ENCODE measurements around the gene HDAC4.

Gene HDAC4

DNA sequence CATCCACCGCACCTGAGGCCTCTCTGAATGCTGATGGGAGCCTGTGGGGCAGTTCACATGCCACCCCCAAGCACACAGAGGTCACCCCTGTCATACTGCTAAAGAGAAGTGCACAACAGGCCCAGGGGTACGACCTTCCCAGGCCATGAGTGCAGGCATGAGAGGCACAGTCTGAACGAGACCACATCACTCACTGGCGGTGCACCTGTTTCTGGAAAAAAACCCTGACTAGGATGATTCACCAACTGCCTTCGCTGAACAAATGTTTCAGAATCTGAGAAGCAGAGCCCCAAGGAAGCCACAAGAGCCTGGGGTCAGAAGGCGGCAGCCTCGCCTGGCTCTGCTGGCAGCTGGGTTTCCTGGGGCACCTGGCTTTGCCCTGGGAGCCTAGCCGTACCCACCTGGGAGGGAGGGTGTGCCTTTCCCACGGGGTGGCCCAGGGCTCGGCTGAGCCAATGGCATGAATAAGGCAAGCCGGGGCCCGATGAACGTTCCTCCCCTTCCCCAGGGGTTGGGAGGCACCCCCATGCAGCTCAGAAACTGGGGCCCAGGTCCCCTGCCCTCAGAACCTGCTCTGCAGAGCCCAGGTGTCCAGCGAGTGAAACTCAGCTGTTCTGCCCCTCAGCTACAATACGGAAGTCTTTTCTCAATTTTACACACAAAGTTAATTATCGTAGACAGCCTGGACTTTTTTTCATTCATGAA is 73.8 kb downstream of the HDAC4 start:
- no peak for DNase-seq

DNA sequence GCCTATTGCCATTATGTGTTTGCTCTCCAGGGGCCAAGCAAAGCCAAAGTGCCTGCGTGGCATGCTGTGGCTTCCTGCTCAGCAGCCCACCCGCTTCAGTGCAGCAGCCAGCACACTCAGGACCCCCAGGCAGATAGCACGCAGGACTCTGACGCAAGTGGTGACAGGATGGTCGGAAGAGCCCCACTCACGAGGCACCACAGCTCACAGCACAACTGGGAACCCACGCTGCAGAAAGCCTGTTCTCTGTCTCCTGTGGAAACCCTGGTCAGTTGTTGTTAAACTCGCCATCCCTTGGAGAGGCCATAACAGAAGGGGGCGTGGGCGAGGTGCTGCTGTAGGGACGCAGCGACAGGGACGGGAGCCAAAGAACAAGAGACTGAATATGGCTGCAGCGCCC is 76.4 kb downstream of the HDAC4 start:
- no peak for DNase-seq

DNA sequence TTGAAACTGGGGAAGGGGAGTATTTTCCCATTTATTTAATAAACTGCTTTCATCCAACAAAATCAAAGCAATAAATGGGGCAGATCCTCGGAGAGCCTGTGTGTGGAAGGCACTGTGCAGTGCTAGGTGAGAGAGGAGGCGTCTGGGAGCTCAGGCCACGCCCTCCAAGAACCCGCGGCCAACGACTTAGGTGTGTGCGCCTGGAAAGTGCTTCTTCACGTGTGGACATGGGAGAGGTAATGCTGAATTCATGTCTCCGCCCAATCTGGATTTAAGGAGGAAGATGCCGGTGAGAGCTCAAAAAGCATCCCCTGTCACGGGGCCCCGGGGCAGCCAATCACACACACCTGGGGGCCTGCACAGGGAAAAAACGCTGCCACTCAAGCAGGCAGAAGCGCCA is 77.4 kb downstream of the HDAC4 start:
- no peak for DNase-seq

DNA sequence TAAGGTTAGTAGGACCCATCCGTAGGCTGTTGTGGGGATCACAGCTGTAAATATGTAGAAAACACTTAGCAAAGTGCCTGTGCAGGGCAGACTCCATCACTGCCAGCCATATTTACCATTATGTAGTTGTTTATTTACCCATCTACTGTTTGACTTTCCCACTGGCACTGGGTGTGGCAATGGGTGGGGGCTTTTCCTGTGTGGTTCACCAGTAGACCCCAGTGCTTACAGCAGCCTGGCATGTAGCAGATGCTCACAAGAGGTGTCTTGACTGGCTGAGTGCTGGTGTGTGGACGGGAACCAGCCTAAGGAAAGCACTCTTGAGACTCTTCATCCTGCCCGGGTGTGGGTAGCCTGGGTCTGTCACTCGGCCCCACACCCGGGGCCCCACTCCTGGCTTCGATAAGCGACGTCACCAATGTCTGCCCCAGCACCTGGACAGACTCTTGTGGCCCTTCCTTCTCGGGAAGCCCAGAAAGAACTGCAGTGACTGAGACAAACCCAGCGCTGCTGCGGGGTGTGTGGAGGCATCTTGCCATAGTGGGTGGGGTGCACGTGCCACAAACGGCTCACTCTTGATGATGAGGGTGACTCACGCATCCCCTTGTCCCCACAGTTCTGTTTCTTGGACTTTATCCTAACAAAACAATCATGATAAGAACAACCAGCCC is 78.3 kb downstream of the HDAC4 start:
- no peak for DNase-seq

DNA sequence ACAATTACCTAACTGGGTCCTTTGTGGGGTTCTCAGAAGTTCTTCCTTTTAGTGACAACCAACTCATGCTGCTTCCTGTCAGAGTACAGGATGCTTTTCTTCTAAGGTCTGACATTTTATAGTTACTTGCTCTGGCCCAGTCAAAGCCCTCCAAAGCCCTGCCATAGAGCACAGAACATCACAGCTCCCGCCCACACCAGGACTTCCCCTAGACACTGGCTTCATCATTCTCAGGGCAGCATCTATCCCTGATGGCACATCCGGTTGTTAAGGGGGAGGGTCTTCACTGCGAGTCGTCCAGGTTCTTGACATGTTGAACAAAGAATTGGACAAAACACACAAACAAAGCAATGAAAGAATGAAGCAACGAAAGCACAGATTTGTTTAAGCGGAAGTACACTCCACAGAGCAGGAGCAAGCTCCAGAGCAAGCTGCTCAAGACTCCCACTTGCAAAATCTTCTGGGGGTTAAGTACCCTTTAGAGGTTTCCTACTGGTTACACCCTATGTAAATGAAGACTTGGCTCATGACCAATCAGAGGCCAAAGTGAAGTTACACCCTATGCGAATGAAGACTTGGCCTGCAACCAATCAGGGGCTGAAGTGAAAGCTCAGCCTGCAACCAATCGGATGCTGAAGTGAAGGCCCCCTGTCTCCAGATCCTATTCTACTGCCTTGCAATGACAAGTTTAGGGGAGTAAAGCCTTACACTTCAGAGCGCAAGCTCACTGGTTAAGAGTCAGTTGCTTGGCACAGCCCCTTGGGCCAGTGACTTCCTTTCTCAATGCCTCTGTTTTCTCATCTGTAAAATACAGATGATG is 79.0 kb downstream of the HDAC4 start:
- DNase-seq = no peak

DNA sequence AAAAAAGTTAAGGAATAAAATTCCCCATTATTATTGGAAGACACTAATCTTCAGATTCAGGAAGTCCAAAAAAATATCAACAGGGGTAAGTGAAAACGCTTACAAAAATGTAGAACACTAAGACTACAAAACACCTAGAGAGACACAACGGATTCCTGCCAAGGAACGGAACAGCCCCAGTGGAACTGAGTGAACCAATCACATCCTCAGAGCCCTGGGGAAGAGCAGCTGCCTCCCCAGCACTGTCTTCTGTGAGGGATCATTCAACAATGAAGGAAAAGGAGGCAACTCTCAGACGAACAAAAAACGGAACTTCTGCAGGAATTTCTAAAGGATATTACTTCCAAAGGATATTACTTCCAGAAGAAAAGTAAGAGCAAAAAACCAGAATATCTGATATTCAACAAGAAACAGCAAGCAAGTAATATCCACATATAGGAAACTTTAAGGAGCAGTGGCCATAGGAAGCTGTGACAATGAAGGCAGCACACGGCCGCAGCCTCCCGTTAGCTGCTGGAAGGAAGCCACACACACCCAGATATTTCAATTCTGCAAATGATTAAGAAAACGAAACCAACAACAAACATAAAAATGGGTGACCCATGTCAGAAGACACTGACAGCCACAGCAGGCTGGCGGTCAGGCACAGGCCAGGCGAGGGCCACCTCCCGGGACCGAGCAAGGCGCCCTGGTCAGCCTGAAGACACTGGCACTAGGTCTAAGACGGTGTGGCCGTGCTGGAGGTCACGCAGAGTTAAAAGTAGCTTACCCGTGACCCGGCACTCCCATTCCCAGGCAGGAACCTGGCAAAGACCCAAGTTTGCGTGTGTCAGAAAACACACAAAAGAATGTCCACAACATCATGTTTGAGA is 81.8 kb downstream of the HDAC4 start:
- DNase-seq = no peak

DNA sequence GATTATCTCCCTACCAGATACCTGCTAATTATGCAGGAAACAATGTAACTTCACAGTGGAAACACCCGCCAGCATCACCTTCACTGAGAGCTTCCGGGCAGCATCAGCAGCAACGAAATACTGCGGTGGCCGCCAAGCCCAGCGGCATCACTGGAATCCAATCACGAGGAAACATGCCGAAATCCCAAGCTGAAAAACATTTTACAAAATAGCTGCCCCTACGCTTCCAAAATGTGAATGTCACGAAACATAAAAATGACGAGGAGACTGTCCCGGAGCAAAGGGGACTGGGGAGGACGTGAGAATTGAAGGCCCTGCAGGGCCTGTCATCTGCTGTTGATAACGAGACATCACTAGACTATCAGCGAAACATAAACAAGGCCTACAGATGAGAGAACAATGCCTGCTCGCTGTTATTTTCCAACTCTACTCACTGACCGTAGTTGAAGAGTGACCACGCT is 82.6 kb downstream of the HDAC4 start:
- DNase-seq = peak in 1 of 2 donors; percentile 66

DNA sequence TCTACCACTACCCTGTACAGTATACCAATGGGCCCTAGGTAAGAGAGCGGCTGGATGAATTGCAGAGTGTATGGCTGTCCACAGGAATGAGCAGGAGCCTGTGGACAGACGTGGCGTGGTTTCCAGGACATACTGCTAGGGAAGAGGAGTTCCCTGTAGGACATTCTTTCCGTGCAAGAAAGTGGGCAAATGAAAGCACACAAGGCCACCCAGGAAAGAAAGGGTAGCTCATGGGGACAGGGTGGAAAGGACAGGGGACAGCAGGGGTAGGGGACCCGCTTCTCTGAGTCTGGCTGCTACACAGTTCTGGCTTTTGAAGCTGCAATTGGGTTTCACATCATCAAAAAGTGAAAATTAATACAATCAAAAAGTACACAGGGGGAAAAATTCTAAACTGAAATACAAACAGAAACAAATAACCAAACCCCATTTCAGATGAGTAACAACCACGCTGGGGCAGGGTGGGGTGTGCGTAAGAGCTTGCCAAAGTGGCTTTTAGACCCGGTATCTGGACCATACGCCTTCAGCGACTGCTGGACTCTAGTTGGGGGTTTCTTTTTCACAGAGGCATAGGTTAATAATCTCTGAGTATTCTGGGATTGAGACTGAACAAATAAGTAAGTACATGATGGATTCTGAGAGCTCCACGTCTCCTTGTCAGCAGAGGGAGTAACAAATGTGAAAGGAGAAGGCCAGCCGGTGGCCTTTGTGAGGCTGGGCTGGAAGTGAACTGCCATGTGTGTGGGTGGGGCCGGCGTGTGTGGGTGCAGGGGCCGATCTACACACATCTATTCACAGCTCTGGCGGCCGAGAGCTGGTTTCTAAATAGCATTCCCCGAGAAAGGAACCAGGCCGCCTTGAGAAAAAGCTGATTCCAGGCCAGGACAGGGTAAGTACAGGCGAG is 84.0 kb downstream of the HDAC4 start:
- DNase-seq = peak; percentile 45 to 50

DNA sequence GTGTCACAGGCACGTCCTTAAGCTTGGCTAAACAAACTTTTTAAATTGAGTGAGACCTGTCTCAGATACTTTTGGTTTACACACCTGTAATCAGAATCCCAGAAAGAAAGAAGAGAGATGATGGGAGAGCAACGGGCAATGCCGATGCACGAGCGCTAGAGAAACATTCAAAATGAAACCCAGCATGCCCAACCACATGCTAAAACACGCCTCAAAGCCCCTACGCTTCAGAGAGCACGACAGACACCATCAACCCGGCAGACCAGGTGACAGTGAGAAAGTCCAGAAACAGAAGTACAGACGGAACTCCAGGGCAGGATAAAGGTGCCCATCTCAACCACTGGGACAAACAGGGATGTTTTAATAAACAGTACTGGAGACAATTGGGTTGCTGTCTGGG is 85.5 kb downstream of the HDAC4 start:
- no peak for DNase-seq

DNA sequence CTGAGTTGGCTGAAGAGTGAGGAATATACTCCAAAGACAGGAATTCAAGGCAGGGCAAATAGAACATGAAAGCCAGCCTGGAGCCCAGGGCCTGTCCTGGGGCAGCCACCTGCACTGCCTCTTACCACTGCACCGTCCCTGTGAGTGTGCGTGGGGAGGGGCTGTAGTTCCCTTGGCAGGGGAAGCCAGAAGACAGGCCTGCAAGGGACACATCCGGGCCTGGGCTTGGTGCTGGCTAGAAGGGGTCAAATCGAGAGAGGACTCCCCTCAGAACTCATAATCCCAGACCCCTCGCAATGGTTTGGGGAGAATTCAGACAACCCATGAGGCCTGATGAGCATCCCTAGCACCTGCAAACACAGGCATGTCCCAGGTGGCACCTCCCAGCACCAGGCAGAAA is 87.0 kb downstream of the HDAC4 start:
- no peak for DNase-seq

DNA sequence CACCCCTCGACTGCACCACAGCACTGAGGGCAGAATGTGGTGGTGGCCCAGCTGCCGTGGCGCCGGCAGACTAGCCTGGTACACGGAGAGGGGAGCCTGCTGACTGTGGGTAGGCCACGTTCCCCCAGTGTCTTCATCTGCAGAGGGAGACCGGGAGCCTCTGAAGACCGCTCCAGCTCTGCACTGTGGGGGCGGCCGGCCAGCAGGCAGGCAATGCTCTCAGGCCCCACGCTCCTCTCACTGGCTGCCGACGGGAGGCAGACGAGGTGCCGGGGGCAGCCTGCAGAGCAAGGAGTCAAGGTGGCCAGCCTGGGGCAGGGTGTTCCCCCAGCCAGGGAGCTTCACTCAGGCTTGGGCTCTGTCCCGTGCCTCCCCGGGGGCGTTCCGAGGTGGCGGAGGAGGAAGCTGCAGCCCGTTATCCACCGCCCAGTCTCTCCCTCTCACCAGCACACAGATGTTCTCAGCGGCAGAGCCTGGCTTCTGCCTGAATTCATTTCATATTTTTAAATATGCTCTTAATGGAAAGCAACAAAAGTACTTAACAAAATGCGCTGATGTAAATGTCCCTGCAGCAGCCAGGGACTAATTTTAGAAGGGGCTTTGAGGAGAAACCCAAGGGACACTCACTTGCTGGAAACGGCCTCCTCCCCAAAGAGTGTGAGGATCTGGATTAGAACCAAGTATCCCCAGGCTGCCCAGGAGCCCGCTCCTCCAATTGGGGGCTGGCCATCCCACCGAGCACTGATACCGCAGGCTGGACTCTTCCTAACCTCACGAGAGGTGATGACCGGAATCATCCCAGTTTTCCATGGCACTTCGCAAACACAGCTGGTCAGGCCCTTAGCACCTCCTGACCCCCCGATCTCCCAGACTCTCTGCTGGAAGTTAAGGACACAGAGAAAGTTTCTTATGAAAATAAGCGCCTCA is 87.8 kb downstream of the HDAC4 start:
- DNase-seq = no peak

DNA sequence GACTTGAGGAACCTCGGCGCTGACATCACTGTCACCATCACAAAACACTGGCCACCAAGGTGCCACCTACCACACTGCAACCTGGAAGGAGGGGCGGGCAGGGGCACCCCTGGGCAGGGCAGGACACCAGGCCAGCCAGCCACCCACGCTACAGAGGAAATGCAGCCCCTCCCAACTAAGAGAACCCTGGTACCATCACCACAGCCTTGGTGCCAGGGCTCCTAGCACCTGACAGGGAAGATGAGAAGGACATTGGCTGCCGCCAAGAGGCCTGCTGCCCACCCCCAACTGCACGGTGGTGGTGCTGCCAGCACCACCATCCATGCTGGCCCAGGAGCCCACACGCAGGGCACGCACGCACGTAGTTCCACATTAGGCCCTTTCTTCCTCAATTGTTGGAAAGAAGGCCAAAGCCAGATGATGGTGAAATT is 88.7 kb downstream of the HDAC4 start:
- no peak for DNase-seq

DNA sequence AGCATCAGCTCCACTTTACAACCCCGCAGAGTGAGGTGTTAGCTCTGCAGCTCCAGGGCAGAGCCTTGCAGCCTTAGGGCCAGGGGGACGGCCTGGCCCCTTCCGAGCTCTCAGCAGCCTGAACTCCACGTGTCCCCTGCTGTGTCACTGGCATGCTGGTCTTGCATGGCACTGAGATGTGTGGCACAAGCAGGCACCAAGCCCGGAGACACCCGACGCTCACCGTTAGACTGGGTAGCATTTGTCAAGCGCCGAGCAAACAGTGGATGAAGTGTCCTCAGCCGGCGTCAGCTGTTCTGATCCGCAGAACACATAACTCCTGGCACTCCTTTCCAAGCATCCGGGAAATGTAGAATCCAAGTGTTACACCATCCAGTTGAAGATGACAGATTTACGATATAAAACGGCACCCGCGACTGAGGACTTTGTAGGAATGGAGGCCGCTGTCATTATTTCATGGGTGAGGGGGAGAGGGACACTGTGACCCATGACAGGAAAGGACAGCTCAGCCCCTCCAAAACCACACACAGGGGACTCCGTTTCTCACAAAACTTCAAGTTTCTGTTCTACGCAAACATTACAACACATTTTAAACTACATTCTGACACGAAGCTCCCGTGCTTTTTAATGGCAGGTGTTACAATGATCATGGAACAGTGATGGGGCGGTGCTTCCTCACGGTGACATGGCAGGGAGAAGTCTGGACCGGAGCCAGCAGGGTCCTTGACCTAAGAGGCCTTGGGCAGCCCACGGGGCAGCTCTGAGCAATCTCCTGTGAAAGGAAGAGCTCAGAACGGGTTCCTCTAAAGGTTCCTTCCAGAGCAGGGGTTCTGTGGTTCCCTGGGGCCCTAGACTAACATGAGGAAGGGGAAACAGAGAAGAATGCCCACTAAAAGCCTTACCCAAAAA is 89.4 kb downstream of the HDAC4 start:
- peak in 1 of 2 donors; percentile 32 for DNase-seq

DNA sequence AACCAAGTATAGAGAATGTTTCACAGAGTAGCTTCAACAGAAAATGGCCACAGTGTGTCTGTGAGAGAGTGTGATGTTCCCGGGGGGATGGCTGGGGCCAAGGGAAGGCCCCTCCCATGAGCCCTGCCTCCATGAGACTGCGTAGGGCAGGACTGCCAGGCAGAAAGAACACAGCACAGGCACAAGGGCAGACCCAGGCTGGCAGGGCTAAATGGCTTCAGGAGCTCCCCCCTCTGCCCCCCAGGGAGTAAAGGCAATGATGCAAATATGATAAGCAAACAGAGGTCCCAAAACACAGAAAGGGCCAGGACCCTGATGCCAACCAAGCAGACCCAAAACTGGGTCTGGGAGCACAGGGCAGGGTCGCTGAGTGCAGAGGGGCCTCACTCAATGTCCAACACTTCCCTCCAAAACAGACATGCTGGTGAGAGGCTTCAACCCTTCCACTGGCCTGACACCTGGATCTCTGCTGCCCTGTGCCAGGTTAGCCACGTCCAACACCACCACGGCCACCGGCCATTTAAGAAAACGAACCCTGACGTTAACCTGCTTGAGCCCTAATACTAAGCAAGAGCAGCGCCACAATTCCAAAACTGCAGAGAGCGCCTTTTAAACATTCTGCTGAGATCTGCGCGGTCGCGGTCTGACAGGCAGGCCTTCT is 90.3 kb downstream of the HDAC4 start:
- peak in 1 of 2 donors; percentile 36 for DNase-seq

DNA sequence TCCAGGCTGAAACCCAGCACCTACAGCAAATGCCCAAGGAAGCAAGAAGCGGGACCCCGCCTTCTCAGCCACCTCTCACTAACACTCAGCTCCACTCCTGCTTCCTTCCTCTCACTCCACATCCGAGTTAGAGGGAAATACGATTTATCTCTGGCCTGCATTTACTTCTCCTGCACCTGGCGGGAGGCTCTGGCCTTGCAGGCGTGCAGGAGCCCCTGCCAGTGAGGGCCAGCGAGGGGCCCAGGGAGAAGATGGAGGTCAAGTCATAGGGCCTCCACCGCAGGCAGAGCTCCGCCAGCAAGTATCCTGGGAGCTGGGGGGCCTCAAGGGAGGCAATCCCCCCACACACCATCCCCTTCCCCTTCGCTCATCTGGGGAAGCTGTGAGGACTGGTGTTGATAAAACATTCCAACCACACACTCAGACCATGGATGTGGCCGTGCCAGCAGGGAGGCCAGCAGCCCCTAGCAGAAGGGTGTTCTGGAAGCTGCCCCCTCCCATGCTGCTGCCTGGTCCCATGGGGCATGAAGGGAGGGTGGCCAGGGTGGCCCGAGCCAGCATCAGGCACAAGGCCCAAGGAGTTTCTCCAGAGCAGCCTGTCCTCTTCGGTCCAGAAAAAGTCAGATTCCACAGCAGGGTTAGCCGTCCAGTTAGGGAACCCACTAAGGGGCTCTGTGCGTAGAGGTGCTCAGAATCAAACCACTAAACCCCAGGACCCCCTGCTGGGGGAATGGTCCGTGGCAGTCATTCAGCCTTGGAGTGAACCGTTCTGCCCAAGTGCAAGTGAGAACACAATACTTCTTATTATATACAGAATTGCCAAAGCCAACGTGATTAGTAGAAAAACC is 91.2 kb downstream of the HDAC4 start:
- no peak for DNase-seq

DNA sequence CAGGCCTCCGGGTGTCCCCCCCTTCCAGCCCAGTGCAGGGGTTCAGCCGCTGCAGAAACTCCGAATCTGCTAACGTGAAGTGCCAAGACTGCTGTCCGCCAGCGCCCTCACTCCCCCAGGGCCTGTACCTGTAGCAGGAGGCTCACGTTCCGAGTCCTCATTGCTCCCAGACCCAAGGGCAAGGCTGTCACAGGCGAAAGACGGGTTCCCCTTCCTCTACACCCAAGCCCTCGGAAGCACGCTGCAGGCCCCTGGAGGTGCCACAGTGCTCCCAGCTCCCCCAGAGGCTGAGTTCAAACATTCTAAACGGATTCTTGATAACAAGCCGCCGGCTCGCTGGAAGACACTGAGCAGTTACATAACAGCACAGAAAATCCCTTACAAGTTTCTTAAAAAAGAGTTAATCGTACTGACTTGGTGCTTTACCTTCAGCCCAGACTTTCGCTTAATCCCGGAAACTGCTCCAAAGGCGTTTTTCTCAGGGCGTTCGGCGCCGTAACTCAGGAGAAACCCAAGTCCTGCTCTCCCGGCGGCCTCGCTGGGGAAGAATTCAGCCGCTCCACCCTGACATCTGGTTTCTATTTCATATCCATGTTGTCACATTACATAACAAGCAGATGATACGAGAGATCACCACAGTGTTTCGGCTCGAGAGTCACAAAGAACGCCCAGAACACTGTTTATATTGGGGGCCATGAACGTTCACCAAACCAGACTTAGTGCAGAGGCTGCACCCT is 92.0 kb downstream of the HDAC4 start:
- DNase-seq = peak in 1 of 2 donors; percentile 16

Measured in hippocampal formation (tissue), 2 donors.